Panc1 (cell line): ENCODE data around the gene SH2D5. TPM values are rescaled to one million over a fixed set of nuclear protein-coding genes. Genes with fewer than 3 reads are reported as not detected.

ENCODE experiments used
- ATAC-seq: fragments of 200-7000 bp; cut with Tn5 transposase; 2 replicates; pipeline ENCODE4 v1.9.1; 2020; ENCODE audit warnings: mild to moderate bottlenecking, moderate library complexity
- BruUV-seq: library from RNA; stranded (reverse); fragments of 400-500 nt; replicated peaks from 2 replicates; lab custom pipeline; 2021; lab: Mats Ljungman, UMichigan
- CTCF ChIA-PET: fragments of 300-600 bp; sonication (Branson Sonifier 250); formaldehyde crosslinking; loops from one replicate; lab custom pipeline; 2022; ENCODE audit warnings: antibody characterized with exemption; lab: Charles Lee
- POLR2A ChIA-PET: fragments of 300-600 bp; sonication (Branson Sonifier 250); formaldehyde crosslinking; loops from one replicate; lab custom pipeline; 2022; ENCODE audit warnings: antibody characterized with exemption; lab: Charles Lee
- DNase-seq: peaks from one replicate; pipeline ENCODE4 v3.0.0-alpha.2; 2010; ENCODE audit warnings: low read depth, low spot score
- H3K27ac ChIP-seq: 2 replicates; pipeline ENCODE4 v1.5.1; 2011; ENCODE audit warnings: mild to moderate bottlenecking, low read length, inconsistent platforms
- H3K27me3 ChIP-seq: fragments of 200-500 bp; sonication (Bioruptor generic); 2 replicates; pipeline ENCODE4 v1.6.0; 2014; ENCODE audit warnings: low read length, inconsistent platforms; ENCODE audit not compliant: control insufficient read depth, insufficient read depth
- H3K36me3 ChIP-seq: fragments of 200-500 bp; sonication (Bioruptor generic); 2 replicates; pipeline ENCODE4 v1.5.1; 2014; ENCODE audit warnings: inconsistent platforms, mild to moderate bottlenecking, low read length, moderate library complexity; ENCODE audit not compliant: control insufficient read depth, insufficient read depth
- H3K4me1 ChIP-seq: 2 replicates; pipeline ENCODE4 v1.5.1; 2011; ENCODE audit warnings: inconsistent platforms, mild to moderate bottlenecking, low read length, moderate library complexity; ENCODE audit not compliant: control insufficient read depth, insufficient read depth
- H3K4me3 ChIP-seq, 2 experiments: 2 replicates each; pipeline ENCODE4 v1.5.1; 2011 to 2012; ENCODE audit warnings: low read depth in 2 of 2, low read length in 2 of 2, mild to moderate bottlenecking in 2 of 2, inconsistent platforms in 1 of 2, moderate library complexity in 1 of 2
- H3K9me3 ChIP-seq: fragments of 200-500 bp; sonication (Bioruptor generic); 2 replicates; pipeline ENCODE4 v1.5.1; 2014; ENCODE audit warnings: low read depth, mild to moderate bottlenecking, inconsistent platforms, low read length, moderate library complexity; ENCODE audit not compliant: control insufficient read depth, insufficient read depth
- POLR2AphosphoS5 ChIP-seq: IDR thresholded peaks from 2 replicates; pipeline ENCODE4 v1.6.1; 2012; ENCODE audit warnings: mild to moderate bottlenecking, low read depth, low read length, moderate library complexity
- SIN3A ChIP-seq: IDR thresholded peaks from 2 replicates; pipeline ENCODE4 v1.6.1; 2012; ENCODE audit warnings: low read depth, mild to moderate bottlenecking, low read length, moderate library complexity, borderline replicate concordance; ENCODE audit not compliant: insufficient read depth
- TCF7L2 ChIP-seq: IDR thresholded peaks from 2 replicates; pipeline ENCODE4 v1.6.1; 2011; ENCODE audit warnings: mild to moderate bottlenecking, low read depth, low read length, inconsistent platforms
- in situ Hi-C: cut with HindIII; loops from 2 replicates; pipeline ENCODE4 v1.10.0; 2016; ENCODE audit warnings: low sequenced_read_pairs, low pct_unique_long_range_greater_than_20kb
- intact Hi-C: fragments of 100-400 bp; cut with micrococcal nuclease; formaldehyde crosslinking; loops from one replicate; pipeline ENCODE4 v1.10.0; 2022; ENCODE audit not compliant: unreplicated experiment
- total RNA-seq: library from RNA; stranded (reverse); gene quantifications from one replicate; pipeline ENCODE4 v1.2.1, GENCODE V29; 2021; ENCODE audit not compliant: unreplicated experiment
- TF ChIP-seq, protein P1 (sequence below): fragments of 450-650 bp; IDR thresholded peaks from 2 replicates; pipeline ENCODE4 v1.5.1; 2017; ENCODE audit warnings: mild to moderate bottlenecking
- TF ChIP-seq, protein P2 (sequence below), 2 experiments: IDR thresholded peaks; 2 replicates each; pipeline ENCODE4 v1.6.1; 2011 to 2012; ENCODE audit warnings: low read depth in 2 of 2, control low read depth in 1 of 2, low read length in 1 of 2, mild to moderate bottlenecking in 1 of 2, moderate library complexity in 1 of 2; ENCODE audit not compliant: insufficient read depth in 1 of 2

The SH2D5 gene
- total RNA-seq, 1 experiment from 2014 or later: 23.3 TPM

DNA sequence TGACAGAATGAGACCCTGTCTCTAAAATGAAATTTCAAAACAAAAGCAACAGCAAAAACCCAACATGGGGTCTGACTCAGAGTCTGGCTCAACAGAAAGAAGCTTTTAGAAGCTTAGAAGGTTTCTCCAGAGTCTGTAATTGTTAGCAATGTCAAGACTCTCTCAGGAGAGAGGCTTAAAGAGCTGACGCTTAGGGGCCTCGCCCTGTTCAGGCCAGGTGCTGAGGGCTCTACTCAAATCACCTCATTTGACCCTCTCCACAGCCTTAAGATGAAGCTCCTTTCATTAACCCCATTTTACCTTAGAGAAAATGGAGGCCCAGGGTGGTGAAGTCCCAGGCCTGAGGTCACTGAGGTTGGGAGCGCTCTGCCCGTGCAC is 9.4 kb downstream of the SH2D5 start:
- Histone ChIP-seq H3K4me3 (no peak overlapping the region), H3K27me3 (no peaks in the 10 kb centered on the region), H3K9me3 (no peaks in the 10 kb centered on the region), H3K4me1 (peaks cover 2% of the 10 kb centered on the region; the same call in 1 of the 2 replicates), H3K27ac (no peak overlapping the region), H3K36me3 (no peaks in the 10 kb centered on the region)
- in situ Hi-C loops (no loop called here), intact Hi-C loops (no loop called here)
- TF ChIP-seq POLR2AphosphoS5 (no peak), TCF7L2 (no peak)
- TF ChIP-seq, protein P1, sequence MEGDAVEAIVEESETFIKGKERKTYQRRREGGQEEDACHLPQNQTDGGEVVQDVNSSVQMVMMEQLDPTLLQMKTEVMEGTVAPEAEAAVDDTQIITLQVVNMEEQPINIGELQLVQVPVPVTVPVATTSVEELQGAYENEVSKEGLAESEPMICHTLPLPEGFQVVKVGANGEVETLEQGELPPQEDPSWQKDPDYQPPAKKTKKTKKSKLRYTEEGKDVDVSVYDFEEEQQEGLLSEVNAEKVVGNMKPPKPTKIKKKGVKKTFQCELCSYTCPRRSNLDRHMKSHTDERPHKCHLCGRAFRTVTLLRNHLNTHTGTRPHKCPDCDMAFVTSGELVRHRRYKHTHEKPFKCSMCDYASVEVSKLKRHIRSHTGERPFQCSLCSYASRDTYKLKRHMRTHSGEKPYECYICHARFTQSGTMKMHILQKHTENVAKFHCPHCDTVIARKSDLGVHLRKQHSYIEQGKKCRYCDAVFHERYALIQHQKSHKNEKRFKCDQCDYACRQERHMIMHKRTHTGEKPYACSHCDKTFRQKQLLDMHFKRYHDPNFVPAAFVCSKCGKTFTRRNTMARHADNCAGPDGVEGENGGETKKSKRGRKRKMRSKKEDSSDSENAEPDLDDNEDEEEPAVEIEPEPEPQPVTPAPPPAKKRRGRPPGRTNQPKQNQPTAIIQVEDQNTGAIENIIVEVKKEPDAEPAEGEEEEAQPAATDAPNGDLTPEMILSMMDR: no peak
- POLR2A ChIA-PET: interaction anchor here (0.5 kb wide), 1 partner anchor 130 kb away, joined by 3 read pairs; no protein-coding TSS in a partner anchor
- CTCF ChIA-PET: no interaction called here
- ATAC-seq: no peak
- DNase-seq: no peak
- BruUV-seq: no TSS peak

DNA sequence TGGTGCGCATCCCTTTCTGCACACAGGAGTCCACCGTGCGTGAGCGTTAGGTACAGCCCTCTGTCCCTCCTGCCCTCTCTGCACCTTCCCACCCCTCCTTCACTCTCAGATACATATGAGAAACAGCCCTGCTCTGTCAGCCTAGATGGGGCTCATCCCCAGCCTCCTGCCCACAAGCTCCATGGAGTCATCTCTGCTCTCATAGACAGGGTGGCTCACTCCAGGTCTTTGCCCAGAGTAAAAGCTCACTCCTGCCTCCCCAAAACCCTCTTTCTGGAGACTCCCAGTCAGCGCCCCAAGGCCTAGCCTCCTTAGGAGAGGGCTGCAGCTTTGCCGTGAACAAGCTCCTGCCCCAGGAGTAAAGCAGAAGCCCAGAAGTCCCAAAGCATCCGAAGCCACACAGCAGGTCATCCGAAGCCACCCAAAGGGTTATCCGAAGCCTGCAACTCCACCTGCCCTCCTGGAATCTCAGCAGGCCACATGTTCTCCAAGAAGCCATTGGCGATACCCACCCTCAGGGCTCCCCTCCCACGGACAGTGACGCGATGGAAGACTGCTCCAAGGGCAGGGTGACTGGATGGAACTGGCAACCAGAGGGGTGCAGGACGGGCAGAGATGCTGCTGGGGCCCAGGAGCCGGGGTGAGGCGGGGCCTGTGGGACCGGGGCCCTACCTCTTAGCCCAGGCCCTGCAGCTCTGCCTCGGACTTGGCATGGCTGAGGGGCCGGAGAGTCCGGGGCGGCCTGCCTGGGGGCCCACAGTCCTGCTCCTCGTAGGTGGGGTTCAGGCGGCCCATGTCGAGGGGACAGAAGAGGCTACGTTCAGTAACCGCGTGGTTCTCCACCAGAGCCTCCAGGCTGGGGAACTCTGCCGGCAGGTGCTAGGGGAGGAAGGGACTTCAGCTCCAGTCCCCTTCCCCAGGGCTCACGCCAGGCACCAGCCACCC is 11.1 kb downstream of the SH2D5 start:
- TF ChIP-seq SIN3A: no peak
- TF ChIP-seq POLR2AphosphoS5: no peak
- TF ChIP-seq TCF7L2: no peak
- no TSS peak for BruUV-seq
- H3K4me3 ChIP-seq: no peak overlapping the region
- H3K36me3 ChIP-seq: no peaks in the 10 kb centered on the region
- DNase-seq (no peak), ATAC-seq (no peak)
- in situ Hi-C loops: no loop called here
- H3K9me3 ChIP-seq: no peaks in the 10 kb centered on the region
- intact Hi-C loops: no loop called here
- peaks cover 3% of the 10 kb centered on the region; the same call in 1 of the 2 replicates for H3K4me1 ChIP-seq
- no peaks in the 10 kb centered on the region for H3K27me3 ChIP-seq
- ChIA-PET POLR2A (interaction anchor here (0.7 kb wide), 1 partner anchor 52 kb away, joined by 4 read pairs; no protein-coding TSS in a partner anchor), CTCF (no interaction called here)
- no peak overlapping the region for H3K27ac ChIP-seq

DNA sequence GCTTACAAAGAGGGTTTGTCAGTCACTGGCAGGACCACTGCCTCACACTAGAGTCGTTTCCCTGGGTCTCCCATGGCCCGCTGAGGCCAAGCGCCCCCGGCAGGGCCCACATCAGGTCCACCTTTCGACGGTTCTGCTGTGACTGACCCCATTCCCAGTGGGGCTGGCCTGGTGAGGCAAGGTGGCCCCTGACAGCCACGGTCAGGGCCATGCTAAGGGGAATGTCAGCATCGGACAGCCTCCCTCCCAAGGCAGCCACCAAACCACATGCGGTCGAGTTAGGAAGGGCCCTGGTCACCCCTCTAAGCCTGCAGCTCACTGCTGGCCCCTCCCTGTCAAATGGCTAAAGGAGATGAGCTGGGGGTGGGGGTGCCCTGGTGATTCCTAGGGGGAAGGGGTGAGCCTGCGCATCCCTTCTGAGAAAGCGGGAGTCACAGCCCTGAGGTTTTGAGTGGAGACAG is 11.8 kb downstream of the SH2D5 start:
- in situ Hi-C loops (no loop called here), intact Hi-C loops (no loop called here)
- DNase-seq (no peak), ATAC-seq (no peak)
- no TSS peak for BruUV-seq
- H3K36me3 ChIP-seq: no peaks in the 10 kb centered on the region
- no peak overlapping the region for H3K27ac ChIP-seq
- H3K9me3 ChIP-seq: no peaks in the 10 kb centered on the region
- ChIA-PET CTCF (no interaction called here), POLR2A (interaction anchor here (0.7 kb wide), 1 partner anchor 51 kb away, joined by 4 read pairs; no protein-coding TSS in a partner anchor)
- no peaks in the 10 kb centered on the region for H3K27me3 ChIP-seq
- no peak overlapping the region for H3K4me3 ChIP-seq
- H3K4me1 ChIP-seq: peaks cover 3% of the 10 kb centered on the region; the same call in 1 of the 2 replicates
- TF ChIP-seq POLR2AphosphoS5: no peak
- TF ChIP-seq, protein P1: no peak
- TF ChIP-seq, protein P2, sequence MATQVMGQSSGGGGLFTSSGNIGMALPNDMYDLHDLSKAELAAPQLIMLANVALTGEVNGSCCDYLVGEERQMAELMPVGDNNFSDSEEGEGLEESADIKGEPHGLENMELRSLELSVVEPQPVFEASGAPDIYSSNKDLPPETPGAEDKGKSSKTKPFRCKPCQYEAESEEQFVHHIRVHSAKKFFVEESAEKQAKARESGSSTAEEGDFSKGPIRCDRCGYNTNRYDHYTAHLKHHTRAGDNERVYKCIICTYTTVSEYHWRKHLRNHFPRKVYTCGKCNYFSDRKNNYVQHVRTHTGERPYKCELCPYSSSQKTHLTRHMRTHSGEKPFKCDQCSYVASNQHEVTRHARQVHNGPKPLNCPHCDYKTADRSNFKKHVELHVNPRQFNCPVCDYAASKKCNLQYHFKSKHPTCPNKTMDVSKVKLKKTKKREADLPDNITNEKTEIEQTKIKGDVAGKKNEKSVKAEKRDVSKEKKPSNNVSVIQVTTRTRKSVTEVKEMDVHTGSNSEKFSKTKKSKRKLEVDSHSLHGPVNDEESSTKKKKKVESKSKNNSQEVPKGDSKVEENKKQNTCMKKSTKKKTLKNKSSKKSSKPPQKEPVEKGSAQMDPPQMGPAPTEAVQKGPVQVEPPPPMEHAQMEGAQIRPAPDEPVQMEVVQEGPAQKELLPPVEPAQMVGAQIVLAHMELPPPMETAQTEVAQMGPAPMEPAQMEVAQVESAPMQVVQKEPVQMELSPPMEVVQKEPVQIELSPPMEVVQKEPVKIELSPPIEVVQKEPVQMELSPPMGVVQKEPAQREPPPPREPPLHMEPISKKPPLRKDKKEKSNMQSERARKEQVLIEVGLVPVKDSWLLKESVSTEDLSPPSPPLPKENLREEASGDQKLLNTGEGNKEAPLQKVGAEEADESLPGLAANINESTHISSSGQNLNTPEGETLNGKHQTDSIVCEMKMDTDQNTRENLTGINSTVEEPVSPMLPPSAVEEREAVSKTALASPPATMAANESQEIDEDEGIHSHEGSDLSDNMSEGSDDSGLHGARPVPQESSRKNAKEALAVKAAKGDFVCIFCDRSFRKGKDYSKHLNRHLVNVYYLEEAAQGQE (IDR thresholded peaks at IDR 0.05; ENCODE audit: insufficient read depth in 1 of 2, low read depth in 2 of 2, low read length in 1 of 2): no peak
- no peak for TF ChIP-seq SIN3A
- no peak for TF ChIP-seq TCF7L2
